Neural cell (in vitro differentiated cells): ENCODE results near the gene RNF4.

Experiments used
- CTCF ChIP-seq: fragments of 450-650 bp; IDR thresholded peaks from 2 replicates; pipeline ENCODE4 v1.5.1; 2014; ENCODE audit warnings: antibody characterized with exemption, mild to moderate bottlenecking, moderate library complexity; ENCODE audit not compliant: poor library complexity, severe bottlenecking
- RAD21 ChIP-seq: fragments of 450-650 bp; conservative IDR thresholded peaks from 2 replicates; pipeline ENCODE4 v1.6.1; 2014; ENCODE audit warnings: antibody characterized with exemption, mild to moderate bottlenecking, moderate library complexity
- TF ChIP-seq, protein P1 (sequence below): IDR thresholded peaks from 2 replicates; pipeline ENCODE4 v1.6.1; 2012; ENCODE audit warnings: borderline replicate concordance

DNA sequence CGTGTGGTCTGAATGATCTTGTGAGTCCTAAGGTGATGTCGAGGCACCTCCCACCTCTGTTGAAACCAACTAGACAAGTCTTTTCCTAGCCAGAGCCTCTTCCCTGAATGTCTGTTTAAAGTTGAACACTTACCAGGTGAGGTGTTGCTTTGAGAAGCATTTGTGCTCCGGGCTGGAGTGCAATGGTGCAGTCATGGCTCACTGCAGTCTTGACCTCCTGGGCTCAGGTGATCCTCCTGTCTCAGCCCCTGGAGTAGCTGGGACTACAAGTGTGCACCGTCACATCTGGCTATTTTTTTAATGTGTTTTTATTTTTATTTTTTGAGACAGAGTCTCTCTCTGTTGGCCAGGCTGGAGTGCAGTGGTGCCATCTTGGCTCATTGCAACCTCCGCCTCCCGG lies 18.1 kb downstream of the RNF4 start:
- TF ChIP-seq CTCF (no peak), RAD21 (no peak)
- TF ChIP-seq, protein P1, sequence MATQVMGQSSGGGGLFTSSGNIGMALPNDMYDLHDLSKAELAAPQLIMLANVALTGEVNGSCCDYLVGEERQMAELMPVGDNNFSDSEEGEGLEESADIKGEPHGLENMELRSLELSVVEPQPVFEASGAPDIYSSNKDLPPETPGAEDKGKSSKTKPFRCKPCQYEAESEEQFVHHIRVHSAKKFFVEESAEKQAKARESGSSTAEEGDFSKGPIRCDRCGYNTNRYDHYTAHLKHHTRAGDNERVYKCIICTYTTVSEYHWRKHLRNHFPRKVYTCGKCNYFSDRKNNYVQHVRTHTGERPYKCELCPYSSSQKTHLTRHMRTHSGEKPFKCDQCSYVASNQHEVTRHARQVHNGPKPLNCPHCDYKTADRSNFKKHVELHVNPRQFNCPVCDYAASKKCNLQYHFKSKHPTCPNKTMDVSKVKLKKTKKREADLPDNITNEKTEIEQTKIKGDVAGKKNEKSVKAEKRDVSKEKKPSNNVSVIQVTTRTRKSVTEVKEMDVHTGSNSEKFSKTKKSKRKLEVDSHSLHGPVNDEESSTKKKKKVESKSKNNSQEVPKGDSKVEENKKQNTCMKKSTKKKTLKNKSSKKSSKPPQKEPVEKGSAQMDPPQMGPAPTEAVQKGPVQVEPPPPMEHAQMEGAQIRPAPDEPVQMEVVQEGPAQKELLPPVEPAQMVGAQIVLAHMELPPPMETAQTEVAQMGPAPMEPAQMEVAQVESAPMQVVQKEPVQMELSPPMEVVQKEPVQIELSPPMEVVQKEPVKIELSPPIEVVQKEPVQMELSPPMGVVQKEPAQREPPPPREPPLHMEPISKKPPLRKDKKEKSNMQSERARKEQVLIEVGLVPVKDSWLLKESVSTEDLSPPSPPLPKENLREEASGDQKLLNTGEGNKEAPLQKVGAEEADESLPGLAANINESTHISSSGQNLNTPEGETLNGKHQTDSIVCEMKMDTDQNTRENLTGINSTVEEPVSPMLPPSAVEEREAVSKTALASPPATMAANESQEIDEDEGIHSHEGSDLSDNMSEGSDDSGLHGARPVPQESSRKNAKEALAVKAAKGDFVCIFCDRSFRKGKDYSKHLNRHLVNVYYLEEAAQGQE: no peak
